H1 (cell line): ENCODE measurements around the gene CUX1.

ENCODE experiments used
- CEBPB ChIP-seq: IDR thresholded peaks from 2 replicates; pipeline ENCODE4 v1.6.1; 2012; ENCODE audit warnings: low read depth, low read length
- CHD2 ChIP-seq: IDR thresholded peaks from 2 replicates; pipeline ENCODE4 v1.6.1; 2012; ENCODE audit warnings: low read length, improper control_type of control experiment
- CTCF ChIP-seq, 3 experiments: IDR thresholded peaks; 1 replicate in 2 of 3; 2 replicates in 1 of 3; pipeline versions ENCODE4 v1.5.1 to v1.6.1; 2011; ENCODE audit warnings: low read length in 3 of 3, mild to moderate bottlenecking in 3 of 3, inconsistent platforms in 2 of 3, low read depth in 1 of 3, moderate library complexity in 1 of 3; ENCODE audit not compliant: insufficient read depth in 1 of 3; ENCODE audit errors: control extremely low read depth in 1 of 3
- EGR1 ChIP-seq: IDR thresholded peaks from 2 replicates; pipeline ENCODE4 v1.6.1; 2011; ENCODE audit warnings: low read depth, low read length, borderline replicate concordance
- EP300 ChIP-seq, 2 experiments: IDR thresholded peaks; 1 replicate in 1 of 2; 2 replicates in 1 of 2; pipeline ENCODE4 v1.6.1; 2011 to 2012; ENCODE audit warnings: low read depth in 2 of 2, low read length in 2 of 2, mild to moderate bottlenecking in 2 of 2, borderline replicate concordance in 1 of 2, inconsistent platforms in 1 of 2, moderate library complexity in 1 of 2
- EZH2 ChIP-seq: fragments of 200-600 bp; sonication (generic); IDR thresholded peaks from 2 replicates; pipeline ENCODE4 v1.7.1; 2012; ENCODE audit warnings: low read depth, mild to moderate bottlenecking, moderate library complexity, low read length, inconsistent platforms; ENCODE audit not compliant: severe bottlenecking
- GTF2F1 ChIP-seq: IDR thresholded peaks from 2 replicates; pipeline ENCODE4 v1.6.1; 2012; ENCODE audit warnings: low read depth, low read length, improper control_type of control experiment, borderline replicate concordance
- HDAC2 ChIP-seq, 2 experiments: fragments of 300-600 bp in 1 of 2; sonication (generic) in 1 of 2; IDR thresholded peaks; 2 replicates each; pipeline ENCODE4 v1.6.1; 2011 to 2012; ENCODE audit warnings: low read depth in 2 of 2, low read length in 2 of 2, mild to moderate bottlenecking in 2 of 2, moderate library complexity in 2 of 2, borderline replicate concordance in 1 of 2, inconsistent platforms in 1 of 2
- JUN ChIP-seq: IDR thresholded peaks from 2 replicates; pipeline ENCODE4 v1.6.1; 2011; ENCODE audit warnings: low read depth, mild to moderate bottlenecking, improper control_type of control experiment, low read length
- JUND ChIP-seq: IDR thresholded peaks from 2 replicates; pipeline ENCODE4 v1.6.1; 2011; ENCODE audit warnings: mild to moderate bottlenecking, improper control_type of control experiment, low read length
- POLR2A ChIP-seq, 2 experiments: IDR thresholded peaks; 1 replicate in 1 of 2; 2 replicates in 1 of 2; pipeline ENCODE4 v1.6.1; 2011; ENCODE audit warnings: low read depth in 2 of 2, low read length in 2 of 2, mild to moderate bottlenecking in 2 of 2; ENCODE audit errors: control extremely low read depth in 1 of 2
- RBBP5 ChIP-seq: IDR thresholded peaks from 2 replicates; pipeline ENCODE4 v1.7.1; 2012; ENCODE audit warnings: low read depth, mild to moderate bottlenecking, inconsistent platforms, low read length, moderate library complexity, borderline replicate concordance
- TCF12 ChIP-seq: IDR thresholded peaks from 2 replicates; pipeline ENCODE4 v1.6.1; 2011; ENCODE audit warnings: low read depth, mild to moderate bottlenecking, low read length
- TF ChIP-seq, protein P1 (sequence below): IDR thresholded peaks from 2 replicates; pipeline ENCODE4 v1.6.1; 2012; ENCODE audit warnings: inconsistent platforms

DNA sequence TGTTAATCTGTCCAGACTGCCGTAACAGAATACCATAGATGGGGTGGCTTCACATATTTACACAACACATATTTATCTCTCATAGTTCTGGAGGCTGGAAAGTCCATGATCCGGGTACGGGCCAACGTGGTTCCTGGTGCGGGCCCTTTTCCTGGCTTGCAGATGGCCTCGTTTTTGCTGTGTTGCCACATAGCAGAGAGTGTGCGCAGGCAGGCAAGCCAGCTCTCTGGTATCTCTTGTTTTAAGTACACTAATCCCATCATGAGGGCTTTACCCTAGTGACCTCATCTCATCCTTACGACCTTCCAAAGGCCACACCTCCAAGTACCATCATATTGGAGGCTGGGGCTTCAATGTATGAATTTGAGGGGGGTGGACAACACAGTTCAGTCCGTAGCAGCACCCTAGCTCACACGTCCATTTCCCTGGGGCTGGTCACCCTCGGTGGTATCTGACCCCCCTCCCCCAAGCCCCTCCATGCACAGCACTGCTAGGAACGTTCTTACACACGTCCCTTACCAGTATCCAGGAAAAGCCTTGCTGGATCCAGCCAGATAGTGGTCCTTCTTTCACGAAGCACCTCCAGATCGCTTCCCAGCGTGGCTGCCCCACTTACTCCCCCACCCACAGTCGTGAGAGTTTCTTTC is 21.5 kb downstream of the CUX1 start:
- TF ChIP-seq TCF12 (no peak), POLR2A (IDR thresholded peaks at IDR 0.05; ENCODE audit: control extremely low read depth in 1 of 2, low read depth in 2 of 2, low read length in 2 of 2) (no peak), EZH2 (no peak), CHD2 (no peak), GTF2F1 (no peak), JUN (no peak), EGR1 (no peak), CTCF (IDR thresholded peaks at IDR 0.05; ENCODE audit: control extremely low read depth in 1 of 3, insufficient read depth in 1 of 3, low read depth in 1 of 3, low read length in 3 of 3) (no peak), CEBPB (no peak), RBBP5 (no peak), HDAC2 (IDR thresholded peaks at IDR 0.05; ENCODE audit: borderline replicate concordance in 1 of 2, low read depth in 2 of 2, low read length in 2 of 2) (no peak), JUND (no peak), EP300 (IDR thresholded peaks at IDR 0.05; ENCODE audit: borderline replicate concordance in 1 of 2, low read depth in 2 of 2, low read length in 2 of 2) (no peak)
- TF ChIP-seq, protein P1, sequence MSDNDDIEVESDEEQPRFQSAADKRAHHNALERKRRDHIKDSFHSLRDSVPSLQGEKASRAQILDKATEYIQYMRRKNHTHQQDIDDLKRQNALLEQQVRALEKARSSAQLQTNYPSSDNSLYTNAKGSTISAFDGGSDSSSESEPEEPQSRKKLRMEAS = no peak
